Ascending aorta (tissue), 2 donors: Measurements from ENCODE around the gene KRTAP12-2. TPM values are rescaled to one million over a fixed set of nuclear protein-coding genes. Genes with fewer than 3 reads are reported as not detected.
A peak's percentile ranks its signal among the peaks of the same experiment; 100 is the strongest.
"Not testable (repeated sequence)": the region's sequence is repeated elsewhere in the genome, so short reads cannot be mapped to it uniquely, and the experiment has no call there.

Source experiments
- DNase-seq, 2 donors: peaks; one replicate each; pipeline ENCODE4 v3.0.0-alpha.2; 2019; ENCODE audit warnings: low spot score in 2 of 2
- H3K27ac ChIP-seq, 2 donors: fragments of 200-600 bp; sonication (generic); one replicate each; pipeline ENCODE4 v1.5.1; 2016 to 2017; ENCODE audit warnings: mild to moderate bottlenecking in 1 of 2
- H3K27me3 ChIP-seq: fragments of 200-600 bp; sonication (generic); one replicate; pipeline ENCODE4 v1.5.1; 2017
- H3K36me3 ChIP-seq, 2 donors: fragments of 200-600 bp; sonication (generic); one replicate each; pipeline ENCODE4 v1.5.1; 2016
- H3K4me1 ChIP-seq, 2 donors: fragments of 200-600 bp; sonication (generic); one replicate each; pipeline ENCODE4 v1.5.1; 2016 to 2017; ENCODE audit warnings: mild to moderate bottlenecking in 1 of 2
- H3K4me3 ChIP-seq, 2 donors: fragments of 200-600 bp; sonication (generic); one replicate each; pipeline ENCODE4 v1.5.1; 2016 to 2017; ENCODE audit warnings: mild to moderate bottlenecking in 1 of 2
- H3K9me3 ChIP-seq, 2 donors: fragments of 200-600 bp; sonication (generic); one replicate each; pipeline ENCODE4 v1.5.1; 2016
- intact Hi-C: fragments of 100-400 bp; cut with DNase I; formaldehyde crosslinking; loops from one replicate; pipeline ENCODE4 v1.15.1; 2023
- total RNA-seq: library from RNA; depleted of rRNA; stranded (reverse); fragments of >200 nt; gene quantifications from one replicate; pipeline ENCODE4 v1.1.0, GENCODE V29; 2016
- TF ChIP-seq, protein P1 (sequence below), 3 experiments: fragments of 200-600 bp in 2 of 3; fragments of 450-650 bp in 1 of 3; sonication (generic) in 2 of 3; IDR thresholded peaks; one replicate each; pipeline ENCODE4 v1.5.1; 2016 to 2019; ENCODE audit warnings: antibody characterized with exemption in 3 of 3, mild to moderate bottlenecking in 1 of 3, moderate library complexity in 1 of 3

KRTAP12-2 gene
- total RNA-seq, 1 donor from 2014 or later: not detected

GRCh38 chr21:44700101-44701022, 33.6 kb upstream of the KRTAP12-2 start:
- intact Hi-C loops: no loop called here
- no peak overlapping the region for H3K27ac ChIP-seq
- H3K27me3 ChIP-seq: no peaks in the 10 kb centered on the region
- DNase-seq: peak in 1 of 2 donors; percentile 40
- no peaks in the 10 kb centered on the region for H3K9me3 ChIP-seq
- H3K36me3 ChIP-seq: no peaks in the 10 kb centered on the region
- H3K4me3 ChIP-seq: no peak overlapping the region
- TF ChIP-seq, protein P1, sequence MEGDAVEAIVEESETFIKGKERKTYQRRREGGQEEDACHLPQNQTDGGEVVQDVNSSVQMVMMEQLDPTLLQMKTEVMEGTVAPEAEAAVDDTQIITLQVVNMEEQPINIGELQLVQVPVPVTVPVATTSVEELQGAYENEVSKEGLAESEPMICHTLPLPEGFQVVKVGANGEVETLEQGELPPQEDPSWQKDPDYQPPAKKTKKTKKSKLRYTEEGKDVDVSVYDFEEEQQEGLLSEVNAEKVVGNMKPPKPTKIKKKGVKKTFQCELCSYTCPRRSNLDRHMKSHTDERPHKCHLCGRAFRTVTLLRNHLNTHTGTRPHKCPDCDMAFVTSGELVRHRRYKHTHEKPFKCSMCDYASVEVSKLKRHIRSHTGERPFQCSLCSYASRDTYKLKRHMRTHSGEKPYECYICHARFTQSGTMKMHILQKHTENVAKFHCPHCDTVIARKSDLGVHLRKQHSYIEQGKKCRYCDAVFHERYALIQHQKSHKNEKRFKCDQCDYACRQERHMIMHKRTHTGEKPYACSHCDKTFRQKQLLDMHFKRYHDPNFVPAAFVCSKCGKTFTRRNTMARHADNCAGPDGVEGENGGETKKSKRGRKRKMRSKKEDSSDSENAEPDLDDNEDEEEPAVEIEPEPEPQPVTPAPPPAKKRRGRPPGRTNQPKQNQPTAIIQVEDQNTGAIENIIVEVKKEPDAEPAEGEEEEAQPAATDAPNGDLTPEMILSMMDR (IDR thresholded peaks at IDR 0.05): no peak
- H3K4me1 ChIP-seq: no peaks in the 10 kb centered on the region

DNA sequence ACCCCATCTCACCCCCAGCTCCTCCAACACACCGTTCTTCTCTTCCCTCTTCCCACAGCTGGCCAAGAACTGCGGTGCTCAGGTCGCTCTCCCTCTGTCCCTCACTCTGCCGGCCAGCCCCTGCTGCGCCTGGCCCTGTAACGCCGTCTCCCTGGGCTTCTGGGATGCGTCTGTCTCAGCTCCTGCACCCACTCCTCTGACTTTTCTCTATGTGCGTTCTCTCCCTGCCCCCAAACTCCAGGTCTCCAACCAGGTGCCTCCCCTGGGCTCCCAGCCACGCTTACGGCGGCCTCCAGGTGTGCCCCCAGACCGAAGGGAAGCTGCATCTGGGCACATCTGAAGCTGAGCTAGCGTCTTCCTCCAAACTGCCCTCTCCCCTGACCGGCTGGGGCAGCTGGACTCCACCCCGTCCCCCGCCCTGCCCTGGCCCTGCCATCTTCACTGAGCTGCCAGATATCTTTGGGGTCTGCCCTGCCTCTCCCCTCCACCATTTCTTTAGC, 32.8 kb upstream of the KRTAP12-2 start:
- H3K4me3 ChIP-seq: no peak overlapping the region
- no peaks in the 10 kb centered on the region for H3K27me3 ChIP-seq
- no peaks in the 10 kb centered on the region for H3K4me1 ChIP-seq
- TF ChIP-seq, protein P1 (IDR thresholded peaks at IDR 0.05): no peak
- peak in 1 of 2 donors; percentile 54 for DNase-seq
- intact Hi-C loops: no loop called here
- no peaks in the 10 kb centered on the region for H3K36me3 ChIP-seq
- no peaks in the 10 kb centered on the region for H3K9me3 ChIP-seq
- no peak overlapping the region for H3K27ac ChIP-seq

GRCh38 chr21:44697811-44698734, 31.3 kb upstream of the KRTAP12-2 start:
- Histone ChIP-seq H3K27me3 (no peaks in the 10 kb centered on the region), H3K36me3 (no peaks in the 10 kb centered on the region), H3K27ac (no peak overlapping the region), H3K9me3 (peaks cover 0 to 7% of the 10 kb centered on the region in 2 donors), H3K4me1 (no peaks in the 10 kb centered on the region), H3K4me3 (no peak overlapping the region)
- TF ChIP-seq, protein P1 (IDR thresholded peaks at IDR 0.05): no peak
- peak in 1 of 2 donors; percentile 50 for DNase-seq
- intact Hi-C loops: no loop called here

DNA sequence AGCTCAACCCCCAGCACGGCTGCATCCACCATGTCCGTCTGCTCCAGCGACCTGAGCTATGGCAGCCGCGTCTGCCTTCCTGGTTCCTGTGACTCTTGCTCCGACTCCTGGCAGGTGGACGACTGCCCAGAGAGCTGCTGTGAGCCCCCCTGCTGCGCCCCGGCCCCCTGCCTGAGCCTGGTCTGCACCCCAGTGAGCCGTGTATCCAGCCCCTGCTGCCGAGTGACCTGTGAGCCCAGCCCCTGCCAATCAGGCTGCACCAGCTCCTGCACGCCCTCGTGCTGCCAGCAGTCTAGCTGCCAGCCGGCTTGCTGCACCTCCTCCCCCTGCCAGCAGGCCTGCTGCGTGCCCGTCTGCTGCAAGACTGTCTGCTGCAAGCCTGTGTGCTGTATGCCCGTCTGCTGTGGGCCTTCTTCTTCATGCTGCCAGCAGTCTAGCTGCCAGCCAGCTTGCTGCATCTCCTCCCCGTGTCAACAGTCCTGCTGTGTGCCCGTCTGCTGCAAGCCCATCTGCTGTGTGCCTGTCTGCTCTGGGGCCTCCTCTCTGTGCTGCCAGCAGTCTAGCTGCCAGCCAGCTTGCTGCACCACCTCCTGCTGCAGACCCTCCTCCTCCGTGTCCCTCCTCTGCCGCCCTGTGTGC, 30.6 kb upstream of the KRTAP12-2 start, which contains the start of gene KRTAP10-12:
Gene KRTAP10-12 (plus strand): TSS at position 1 of the 639 bp plus-strand sequence. CDS start 30 bp downstream, at position 31.
- H3K4me1 ChIP-seq, H3K27ac ChIP-seq, H3K9me3 ChIP-seq, H3K4me3 ChIP-seq, H3K36me3 ChIP-seq, intact Hi-C loops, H3K27me3 ChIP-seq: not testable (repeated sequence)
- peak in 1 of 2 donors; percentile 28 for DNase-seq

DNA sequence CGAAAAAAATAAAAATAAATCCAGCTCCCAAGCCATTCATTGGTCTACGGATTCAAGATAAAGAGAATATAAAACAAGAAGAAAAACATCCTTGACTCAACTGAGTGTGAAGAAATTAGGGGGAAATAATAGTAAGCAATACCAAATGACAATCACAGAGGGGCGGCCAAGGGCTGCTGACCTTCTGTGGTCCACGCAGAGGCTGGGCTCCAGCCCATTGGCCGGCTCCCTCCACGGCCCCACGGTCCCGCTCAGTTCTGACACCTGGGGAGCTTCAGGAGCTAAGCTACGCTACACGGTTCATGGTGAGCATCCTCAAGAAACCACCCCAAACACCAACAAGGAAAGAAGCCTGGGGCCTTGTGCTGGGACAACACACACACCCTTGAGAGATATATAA, 29.8 kb upstream of the KRTAP12-2 start:
- peak in 1 of 2 donors; percentile 16 for DNase-seq
- no peaks in the 10 kb centered on the region for H3K36me3 ChIP-seq
- no peaks in the 10 kb centered on the region for H3K4me1 ChIP-seq
- no peak overlapping the region for H3K4me3 ChIP-seq
- no peaks in the 10 kb centered on the region for H3K27me3 ChIP-seq
- intact Hi-C loops: no loop called here
- TF ChIP-seq, protein P1 (IDR thresholded peaks at IDR 0.05): no peak
- H3K9me3 ChIP-seq: peaks cover 0 to 7% of the 10 kb centered on the region in 2 donors
- H3K27ac ChIP-seq: no peak overlapping the region
